Astrocyte of the hippocampus (primary cell): ENCODE measurements around the gene SLC38A1.
"Not testable (repeated sequence)": the region's sequence is repeated elsewhere in the genome, so short reads cannot be mapped to it uniquely, and the experiment has no call there.

Experiments
- DNase-seq: peaks from one replicate; pipeline ENCODE4 v3.0.0; 2011; ENCODE audit warnings: low read depth, low spot score

Gene SLC38A1

DNA sequence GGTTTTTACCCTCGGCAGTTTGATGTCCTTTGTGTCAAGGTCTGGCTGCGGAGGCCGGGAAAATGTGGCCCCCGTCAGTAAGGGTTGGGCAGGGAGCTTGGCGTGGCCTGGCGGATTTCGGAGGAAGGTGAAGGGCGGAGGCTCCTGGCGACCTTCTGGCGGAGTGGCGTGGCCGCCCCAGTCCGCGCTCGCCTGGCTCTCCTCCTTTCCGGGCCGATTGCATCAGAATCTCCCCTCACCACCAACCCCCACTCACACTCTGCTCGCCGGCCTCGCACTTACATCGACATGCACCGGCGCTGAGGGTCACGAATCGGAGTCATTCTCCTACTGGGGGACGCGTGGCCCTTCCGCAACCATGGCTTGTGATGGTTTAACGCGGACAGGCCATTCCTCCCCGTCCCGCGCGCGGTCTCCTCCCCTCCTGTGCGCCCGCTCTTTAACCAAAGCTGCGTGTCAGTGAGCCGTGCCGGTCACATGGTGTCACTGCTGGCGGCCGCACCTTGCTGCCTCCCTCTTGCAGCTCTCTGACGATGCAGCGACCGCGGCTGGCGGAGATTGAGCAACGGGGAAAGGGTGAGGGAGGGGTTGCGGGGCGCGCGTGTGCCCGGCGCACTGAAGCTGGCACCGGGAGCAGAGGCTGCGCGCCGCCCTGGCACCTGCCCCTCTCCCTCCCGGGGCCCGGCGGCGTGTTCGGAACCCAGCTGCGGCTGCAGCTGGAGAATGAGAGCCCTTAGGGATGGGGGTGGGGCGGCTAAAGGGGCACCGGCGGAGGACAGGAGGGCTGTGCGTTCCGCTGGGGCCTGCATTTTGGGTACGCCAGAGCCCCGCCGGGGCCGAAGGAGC lies at the start of gene SLC38A1:
SLC38A1 (minus strand) TSS at position 461 of the 846 bp plus-strand sequence. CDS start 29,243 bp downstream, outside the sequence.
- peak; percentile 90 for DNase-seq

DNA sequence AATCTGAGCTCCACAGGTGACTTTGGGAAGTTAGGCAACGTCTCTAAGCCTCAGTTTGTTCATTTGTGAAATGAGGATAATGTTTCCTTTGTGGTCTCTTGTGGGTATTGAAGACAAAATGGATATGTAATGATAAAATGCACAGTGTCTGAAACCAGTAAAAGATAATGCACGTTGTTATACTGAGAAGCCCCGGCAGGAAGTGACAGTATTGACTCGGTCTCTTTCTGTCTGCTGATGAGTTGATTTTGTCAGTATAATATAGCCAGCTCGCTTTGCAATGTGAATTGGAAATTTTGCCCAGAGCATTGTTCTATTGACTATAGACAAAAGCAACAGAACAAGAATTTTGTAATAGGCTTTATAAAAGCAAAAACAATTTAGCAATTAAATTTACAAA lies 49.2 kb upstream of the SLC38A1 start:
- DNase-seq = no peak

DNA sequence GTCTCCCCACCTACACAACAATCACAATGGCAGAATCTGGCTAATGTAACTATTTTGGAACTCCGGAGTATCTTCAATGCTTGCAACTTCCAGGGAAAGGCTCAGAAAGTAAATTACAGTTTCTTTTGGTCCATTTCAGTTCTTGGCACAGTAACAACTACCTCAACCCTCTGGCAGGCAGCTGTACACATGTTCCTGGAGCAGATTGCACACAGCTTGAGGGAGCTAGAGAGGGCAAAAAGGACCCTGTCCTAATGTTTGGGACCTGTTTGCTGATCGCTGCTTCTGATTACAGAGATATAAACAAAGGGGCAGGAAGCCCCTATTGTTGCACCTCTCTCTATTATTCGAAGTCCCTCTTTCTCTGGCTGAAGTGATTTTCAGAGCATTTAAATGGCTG lies 35.2 kb upstream of the SLC38A1 start:
- DNase-seq = peak; percentile 4

DNA sequence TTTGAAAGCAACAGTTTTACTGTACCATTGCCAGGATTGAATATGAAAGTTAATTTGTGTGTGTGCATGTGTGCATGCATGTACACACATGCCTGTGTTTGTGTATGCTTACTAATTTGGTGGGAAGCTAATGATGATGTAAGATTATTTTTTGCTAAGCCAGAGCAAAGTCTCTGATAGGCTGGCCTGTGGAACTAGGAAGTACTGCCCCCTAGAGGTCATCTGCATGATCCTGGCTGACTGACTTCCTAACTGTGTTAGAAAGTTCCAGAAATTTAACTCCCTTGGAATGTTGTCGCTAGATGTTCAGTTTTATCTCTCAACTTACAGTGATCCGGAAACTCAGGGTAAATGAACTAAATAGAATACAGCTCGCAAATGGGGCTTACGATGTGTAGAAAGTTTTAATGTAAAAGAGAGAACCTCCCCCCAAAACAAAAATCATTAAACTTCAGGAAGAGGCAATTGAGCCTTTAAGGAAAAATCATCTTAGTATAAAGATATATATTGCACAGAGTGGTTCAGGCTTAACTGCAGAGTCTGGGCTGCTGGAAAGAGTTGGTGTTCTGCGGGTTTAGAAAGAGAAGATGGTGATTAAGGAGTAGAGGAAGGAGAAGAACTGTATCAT lies 34.3 kb upstream of the SLC38A1 start:
- DNase-seq = peak; percentile 45

DNA sequence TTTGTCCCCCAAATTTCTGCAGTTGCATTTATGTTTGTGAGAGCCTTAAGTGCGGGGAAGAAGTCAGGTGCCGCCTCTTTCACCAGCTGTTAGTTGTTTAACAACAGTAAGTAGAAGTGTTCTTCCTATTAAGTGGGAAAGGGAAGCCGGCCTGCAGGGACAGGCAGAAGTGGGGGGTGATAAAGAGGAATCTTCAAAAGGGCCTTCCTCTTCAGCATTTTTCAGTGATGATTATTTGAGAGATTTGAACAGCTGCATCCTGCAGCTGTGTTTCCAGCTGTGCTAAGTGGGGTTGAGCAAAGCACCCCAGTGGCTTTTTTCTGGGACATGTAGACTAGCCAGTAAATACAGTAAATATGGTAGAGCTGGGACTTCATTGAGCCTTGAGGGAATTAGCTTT lies 32.1 kb upstream of the SLC38A1 start:
- DNase-seq = no peak

DNA sequence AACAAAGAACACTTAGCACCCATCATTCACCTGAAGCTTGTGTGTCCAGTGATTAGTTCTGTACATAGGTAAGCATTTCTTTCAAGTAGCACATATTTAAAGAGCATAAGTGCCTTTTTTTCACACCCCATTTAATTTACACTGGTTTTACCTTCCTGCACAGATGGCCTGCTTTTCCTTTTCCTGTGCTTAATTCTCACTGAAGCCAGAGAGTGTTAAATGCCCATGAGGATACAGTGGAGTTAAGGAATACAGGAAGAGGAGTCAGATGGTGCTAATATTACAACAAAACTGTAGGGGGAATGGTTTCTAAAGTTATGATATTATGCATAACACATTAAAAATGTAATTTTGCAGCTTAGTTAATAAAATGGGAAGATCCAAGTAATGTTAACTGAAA lies 31.0 kb upstream of the SLC38A1 start:
- DNase-seq = no peak

DNA sequence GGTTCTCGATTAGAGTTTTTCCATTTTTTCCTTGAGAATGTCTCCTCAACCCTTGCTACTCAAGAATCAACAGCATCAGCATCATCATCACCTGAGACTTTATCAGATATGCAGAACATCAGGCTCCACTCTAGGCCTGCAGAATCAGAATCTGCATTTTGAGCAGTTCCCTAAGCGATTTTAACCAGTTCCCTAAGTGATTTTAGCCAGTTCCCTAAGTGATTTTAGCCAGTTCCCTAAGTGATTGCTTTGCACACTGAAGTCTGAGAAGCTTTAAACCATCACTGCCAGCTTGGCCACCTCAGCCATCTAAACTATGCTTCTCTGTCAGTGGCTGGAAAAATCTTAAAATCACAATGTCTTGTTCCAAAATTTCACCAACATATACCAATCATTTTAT lies 29.4 kb upstream of the SLC38A1 start:
- DNase-seq = no peak

DNA sequence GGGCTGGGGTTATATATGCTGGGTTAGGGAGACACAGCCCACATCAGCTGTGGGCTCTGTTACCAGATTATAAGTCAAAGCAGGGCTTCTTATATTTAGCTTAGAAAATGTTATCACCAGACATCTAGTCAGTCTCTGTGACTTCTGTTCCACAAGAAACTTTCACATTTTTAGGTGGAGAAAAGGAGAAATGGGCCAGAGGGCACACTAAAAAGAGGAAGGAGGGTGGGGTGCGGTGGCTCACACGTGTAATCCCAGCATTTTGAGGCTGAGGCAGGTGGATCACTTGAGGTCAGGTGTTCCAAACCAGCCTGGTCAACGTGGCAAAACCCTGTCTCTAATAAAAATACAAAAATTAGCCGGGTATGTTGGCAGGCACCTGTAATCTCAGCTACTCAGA lies 28.0 kb upstream of the SLC38A1 start:
- no peak for DNase-seq

DNA sequence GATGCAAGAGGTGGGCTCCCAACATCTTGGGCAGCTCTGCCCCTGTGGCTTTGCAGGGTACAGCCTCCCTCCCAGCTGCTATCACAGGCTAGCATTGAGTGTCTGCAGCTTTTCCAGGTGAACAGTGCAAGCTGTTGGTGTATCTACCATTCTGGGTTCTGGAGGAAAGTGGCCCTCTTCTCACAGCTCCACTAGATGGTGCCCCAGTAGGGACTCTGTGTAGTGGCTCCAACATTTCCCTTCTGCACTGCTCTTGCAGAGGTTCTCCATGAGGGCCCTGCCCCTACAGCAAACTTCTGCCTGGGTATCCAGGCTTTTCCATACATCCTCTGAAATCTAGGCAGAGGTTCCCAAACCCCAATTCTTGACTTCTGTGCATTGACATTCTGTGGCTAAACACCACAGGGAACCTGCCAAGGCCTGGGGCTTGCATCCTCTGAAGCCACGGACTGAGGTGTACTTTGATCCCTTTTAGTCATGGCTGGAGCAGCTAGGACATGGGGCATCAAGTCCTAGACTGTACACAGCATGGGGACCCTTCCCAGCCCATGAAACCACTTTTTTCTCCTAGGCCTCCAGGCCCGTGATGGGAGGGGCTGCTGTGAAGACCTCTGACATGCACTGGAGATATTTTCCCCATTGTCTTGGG lies 24.0 kb upstream of the SLC38A1 start:
- DNase-seq = no peak

DNA sequence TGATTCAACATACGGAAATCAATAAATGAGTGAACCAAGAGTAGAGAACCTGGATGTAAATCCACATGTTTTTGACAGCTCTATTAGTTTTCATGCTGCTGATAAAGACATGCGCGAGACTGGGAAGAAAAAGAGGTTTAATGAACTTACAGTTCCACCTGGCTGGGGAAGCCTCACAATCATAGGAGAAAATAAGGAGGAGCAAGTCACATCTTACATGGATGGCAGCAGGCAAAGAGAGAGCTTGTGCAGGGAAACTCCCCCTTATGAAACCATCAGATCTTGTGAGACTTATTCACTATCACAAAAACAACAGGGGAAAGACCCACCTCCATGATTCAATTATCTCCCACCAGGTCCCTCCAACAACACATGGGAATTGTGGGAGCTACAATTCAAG lies 23.1 kb upstream of the SLC38A1 start:
- DNase-seq = not testable (repeated sequence)

DNA sequence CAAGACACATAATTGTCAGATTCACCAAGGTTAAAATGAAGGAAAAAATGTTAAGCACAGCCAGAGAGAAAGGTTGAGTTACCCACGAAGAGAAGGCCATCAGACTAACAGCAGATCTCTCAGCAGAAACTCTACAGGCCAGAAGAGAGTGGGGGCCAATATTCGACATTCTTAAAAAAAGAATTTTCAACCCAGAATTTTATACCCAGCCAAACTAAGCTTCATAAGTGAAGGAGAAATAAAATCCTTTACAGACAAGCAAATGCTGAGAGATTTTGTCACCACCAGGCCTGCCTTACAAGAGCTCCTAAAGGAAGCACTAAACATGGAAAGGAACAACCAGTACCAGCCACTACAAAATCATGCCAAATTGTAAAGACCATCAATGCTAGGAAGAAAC lies 16.3 kb upstream of the SLC38A1 start:
- not testable (repeated sequence) for DNase-seq

DNA sequence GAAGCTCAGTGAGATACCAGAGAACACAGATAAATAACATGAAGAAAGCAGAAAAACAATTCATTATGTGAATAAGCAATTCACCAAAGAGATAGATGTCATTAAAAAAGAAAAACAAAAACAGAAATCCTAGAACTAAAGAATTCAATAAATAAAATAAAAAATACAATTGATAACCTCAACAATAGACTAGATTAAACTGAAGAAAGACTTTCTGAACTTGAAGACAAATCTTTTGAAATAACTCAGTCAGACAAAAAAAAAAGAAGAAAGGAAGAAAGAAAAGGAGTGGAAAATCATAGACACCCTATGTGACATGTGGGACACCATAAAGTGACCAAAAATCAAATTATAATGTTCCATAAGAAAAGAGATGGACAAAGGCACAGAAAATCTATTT lies 14.0 kb upstream of the SLC38A1 start:
- no peak for DNase-seq

DNA sequence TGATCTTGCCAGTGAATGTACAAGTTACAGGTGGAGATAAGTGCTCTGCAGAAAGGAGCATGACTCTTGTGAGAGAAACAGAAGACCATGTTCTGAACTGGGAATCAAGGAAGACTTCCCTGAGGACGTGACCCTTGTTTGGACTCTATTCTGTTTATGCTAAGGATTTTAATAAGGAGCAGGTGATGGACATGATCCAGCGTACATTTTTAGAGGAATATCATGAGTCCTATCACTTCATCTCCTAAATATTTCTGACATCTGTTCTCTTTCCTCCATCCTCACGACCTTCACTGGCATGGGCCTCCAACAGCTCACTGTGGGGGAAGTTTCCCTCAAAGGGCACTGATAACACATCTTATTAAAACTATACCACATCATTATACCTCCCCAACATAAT lies 7.9 kb upstream of the SLC38A1 start:
- no peak for DNase-seq

DNA sequence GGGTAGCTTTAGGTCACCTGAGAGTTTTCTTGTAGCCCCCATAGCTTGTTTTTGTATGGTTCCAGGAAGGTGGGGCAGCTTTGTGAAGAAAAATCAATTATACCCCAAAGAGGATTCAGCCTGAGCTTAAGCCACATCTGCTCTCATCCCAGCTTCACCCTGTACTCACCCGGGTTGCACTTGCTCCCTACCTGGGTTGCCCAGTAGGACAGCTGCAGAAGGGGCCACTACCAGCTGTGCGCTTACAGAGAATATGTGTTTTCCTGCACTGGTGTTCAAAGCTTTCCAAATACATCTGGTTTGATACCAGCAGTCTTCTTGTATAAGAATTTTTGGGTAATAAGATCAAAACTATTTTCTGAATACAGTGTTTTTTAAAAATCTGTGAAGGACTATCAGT lies 3.0 kb upstream of the SLC38A1 start:
- DNase-seq = no peak

DNA sequence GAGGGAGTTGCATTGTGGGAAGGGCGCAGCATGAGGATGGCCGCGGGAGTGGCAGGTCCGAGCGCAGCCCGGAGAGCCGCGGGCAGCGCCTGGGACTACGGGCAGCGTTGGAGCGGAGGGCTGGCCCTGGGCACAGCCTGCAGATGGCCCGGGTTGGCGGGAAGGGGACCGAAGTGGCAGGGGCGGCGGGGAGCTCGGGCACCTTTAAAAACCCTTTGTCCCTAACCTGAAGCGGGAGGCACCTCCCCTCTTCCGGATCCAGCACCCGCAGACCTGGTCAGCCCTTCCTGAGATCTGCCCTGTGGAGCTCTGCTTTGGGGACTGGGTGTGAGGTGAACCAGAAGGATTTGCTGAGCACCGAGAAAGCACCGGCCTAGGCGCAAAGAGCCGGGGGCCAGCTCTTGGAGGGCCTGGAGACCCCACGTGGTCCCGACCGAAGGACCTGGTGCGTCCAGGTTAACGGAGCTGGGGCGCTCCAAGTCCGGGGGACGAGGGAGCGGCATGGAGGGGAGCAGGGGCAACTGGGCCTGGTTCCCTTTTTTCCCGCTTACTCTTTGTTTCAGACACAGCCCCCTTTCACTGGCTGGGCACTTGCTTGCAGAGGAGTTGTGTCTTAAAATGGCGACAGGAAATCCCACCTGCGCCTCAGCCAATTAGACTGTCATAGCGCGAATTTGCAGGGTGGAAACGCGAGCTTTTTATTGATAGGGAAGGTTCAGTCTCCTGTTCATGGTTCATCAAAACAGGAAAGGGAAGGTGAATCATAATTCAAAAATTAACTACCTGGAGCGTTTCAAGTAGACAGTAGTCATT lies 792 bp upstream of the SLC38A1 start:
- no peak for DNase-seq

DNA sequence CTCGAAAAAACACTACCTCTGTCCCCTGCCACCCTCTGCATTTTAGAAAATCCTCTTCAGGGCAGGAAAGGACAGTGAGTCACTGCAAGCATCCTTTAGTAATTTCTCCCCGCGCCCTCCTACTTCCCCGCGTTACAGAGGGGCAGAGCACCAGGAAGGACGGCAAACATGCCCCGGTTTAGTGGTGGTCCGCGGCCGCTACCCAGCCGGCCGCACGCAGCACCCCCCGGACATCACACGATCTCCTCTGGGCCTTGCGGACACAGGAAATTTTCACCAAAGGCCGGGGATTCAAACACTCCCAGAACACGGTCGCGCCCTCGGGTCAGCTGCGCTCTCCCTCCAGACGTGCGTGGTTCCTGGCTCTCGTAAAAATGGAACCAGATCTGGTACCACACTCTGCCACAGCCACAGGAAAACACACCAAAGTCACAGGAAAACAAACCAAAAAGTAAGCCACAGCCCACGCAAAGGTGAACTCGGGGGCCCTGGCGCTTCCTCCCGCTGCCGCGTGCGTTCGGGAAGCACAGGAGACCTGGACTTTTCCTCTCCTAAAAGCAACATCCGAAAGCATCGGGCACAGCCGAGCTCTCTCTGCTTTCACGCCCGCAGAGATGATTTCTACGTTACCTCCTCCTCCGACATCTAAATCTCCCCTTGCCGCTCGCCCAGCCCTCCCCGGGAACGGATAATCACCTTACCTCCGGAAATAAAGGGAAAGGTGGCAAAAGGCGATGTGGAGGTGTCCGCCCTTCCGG lies 839 bp downstream of the SLC38A1 start:
- DNase-seq = peak; percentile 55

DNA sequence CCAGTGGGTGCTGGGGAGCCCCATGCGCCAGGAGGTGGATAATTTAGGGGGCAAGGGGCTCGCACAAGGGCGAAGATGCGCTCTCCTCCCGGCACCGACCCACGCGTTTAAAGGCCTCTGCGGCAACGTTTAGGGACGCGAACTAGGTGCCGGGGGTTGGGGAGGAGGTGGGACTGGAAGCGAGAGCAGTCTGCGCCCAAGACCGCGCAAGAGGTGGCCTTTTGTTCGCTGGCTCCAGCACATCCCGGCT lies 1.3 kb downstream of the SLC38A1 start:
- no peak for DNase-seq

DNA sequence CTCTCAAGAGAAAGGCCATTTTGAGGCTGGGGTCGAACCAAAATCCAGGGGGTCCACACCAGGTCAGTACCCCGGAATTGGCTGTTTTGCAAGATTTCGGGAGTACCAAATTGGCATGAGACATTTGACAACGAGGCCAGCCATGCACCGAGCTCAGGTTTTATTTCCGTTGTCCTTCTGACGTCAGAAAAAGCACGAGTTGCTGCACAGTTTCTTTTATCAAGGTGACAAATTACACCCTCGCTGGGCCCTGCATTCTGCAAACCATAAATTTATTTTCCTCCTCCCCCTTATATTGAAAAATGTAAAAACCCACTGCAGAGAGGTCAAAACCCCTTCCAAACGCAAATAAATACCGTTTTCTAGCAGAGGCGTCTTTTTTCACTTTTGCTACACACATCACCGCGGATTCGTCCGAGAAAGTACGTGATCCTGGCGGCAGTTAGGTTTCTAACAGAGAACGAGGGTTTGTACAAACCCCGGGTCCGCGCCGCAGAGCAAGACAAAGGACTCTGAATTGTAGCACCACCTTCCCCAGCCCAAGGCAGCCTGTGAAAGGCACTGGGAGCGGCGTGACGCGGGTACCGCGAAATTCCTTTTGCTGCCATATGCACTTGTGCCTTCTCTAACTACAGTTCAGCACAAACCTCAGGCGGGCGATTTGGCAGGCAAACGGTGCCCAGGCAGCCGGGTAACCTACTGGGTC lies 1.8 kb downstream of the SLC38A1 start:
- peak; percentile 89 for DNase-seq

DNA sequence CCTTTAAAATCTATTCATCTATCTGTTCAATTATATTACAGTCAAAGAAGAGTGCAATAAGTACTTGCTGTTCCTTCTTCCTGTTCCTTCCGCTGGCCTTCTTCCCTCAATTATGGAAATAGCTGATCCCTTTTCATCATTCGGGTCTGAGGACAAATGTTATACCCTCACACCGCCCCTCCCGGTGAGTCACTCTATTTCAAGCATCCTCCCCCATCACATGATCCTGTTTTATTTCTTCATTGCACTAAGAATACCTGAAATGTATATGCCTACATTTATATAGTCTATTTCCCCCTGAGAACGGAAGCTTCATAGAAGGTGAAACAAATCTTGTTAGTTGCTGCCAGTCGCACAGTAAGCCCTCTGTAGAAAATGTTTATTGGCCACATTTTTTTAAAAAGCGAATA lies 2.5 kb downstream of the SLC38A1 start:
- peak; percentile 62 for DNase-seq

DNA sequence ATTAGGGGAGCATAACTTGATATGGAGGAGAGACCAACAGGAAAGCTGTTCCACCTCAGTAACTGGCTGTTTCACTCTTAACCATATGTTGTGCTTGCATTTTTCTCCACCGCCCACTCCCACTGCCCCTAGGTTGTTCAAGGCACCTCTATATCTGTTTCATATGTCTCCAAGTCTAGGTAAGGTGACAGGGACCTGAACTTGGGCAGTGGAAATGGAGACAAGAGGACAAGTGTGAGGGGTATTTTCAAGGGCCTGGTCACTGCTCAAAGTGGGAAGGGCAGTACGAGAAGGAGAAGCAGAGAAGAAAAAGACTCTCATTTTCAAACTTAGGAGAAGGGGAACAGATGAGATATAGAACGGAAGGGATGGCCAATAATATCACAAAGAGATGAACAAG lies 3.1 kb downstream of the SLC38A1 start:
- no peak for DNase-seq

DNA sequence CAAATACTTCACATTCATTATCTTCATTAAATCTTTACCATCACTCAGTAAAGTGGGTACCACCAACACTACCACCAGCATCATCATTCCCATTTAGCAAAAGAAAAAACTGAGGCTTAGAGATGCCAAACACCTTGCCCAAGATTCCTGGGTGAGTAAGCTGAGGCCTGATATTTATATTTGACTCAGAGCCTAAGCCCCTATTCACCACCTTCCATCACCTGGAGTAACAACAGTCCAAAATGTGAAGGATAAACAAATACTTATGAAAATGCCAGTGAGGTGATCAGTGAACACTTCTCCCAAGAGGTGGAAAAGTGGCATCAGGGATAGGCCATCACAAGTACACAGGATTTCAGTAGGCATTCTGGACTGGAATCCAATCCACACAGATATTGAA lies 3.7 kb downstream of the SLC38A1 start:
- DNase-seq = no peak
